Suprapubic skin (tissue), 3 donors: ENCODE data around the gene PTF1A.

Source experiments
- POLR2A ChIP-seq, 2 donors: fragments of 450-650 bp; IDR thresholded peaks; one replicate each; pipeline ENCODE4 v1.6.1; 2017; ENCODE audit warnings: antibody characterized with exemption in 2 of 2, mild to moderate bottlenecking in 2 of 2, moderate library complexity in 2 of 2
- TF ChIP-seq, protein P1 (sequence below), 2 donors: fragments of 200-600 bp in 1 of 2; fragments of 450-650 bp in 1 of 2; sonication (generic) in 1 of 2; IDR thresholded peaks; one replicate each; pipeline ENCODE4 v1.5.1; 2016 to 2019; ENCODE audit warnings: antibody characterized with exemption in 2 of 2, mild to moderate bottlenecking in 1 of 2, moderate library complexity in 1 of 2

DNA sequence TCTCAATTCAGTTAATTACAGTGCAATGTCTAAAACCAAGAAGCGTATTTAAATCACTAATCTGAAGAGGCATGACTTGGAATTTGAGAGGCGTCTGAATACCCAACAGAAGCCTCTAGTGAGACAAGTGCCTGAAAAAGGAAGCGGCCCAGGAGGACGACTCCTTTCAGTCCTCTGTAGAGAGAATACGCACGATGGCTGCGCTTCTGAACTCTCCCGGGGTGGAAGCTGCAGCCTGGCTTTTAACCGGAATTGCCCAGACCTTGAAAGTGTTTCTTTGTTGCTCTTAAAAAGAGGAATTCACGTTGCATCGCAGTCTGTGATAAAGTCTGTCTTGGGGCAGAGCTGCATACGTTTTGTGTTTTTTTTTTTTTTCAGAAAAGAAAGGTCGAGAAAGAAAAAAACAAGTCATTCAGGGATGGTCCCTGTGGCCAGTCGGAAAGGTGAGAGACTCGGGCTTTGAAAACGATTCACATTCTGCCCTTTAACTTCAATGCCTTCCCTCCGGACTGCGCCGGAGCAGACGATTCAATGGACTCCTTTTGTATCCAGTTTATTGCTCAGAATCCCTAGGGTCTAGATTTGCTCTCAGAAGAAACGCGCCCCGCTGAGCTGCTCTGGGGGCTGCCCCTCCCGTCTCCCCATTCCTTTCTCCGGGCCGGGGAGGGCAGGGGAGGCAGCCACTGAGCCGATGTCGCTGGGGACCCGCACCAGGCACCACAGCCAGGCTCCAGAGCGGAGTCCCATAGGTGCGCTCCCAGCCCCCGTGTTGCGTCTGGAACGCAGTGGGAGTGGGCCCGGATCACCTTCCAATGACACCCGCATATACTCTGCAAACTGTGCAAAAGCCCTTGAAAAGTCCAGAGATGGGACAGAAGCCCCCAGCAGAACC lies 994 bp upstream of the PTF1A start:
- no peak for TF ChIP-seq POLR2A (IDR thresholded peaks at IDR 0.05)
- TF ChIP-seq, protein P1, sequence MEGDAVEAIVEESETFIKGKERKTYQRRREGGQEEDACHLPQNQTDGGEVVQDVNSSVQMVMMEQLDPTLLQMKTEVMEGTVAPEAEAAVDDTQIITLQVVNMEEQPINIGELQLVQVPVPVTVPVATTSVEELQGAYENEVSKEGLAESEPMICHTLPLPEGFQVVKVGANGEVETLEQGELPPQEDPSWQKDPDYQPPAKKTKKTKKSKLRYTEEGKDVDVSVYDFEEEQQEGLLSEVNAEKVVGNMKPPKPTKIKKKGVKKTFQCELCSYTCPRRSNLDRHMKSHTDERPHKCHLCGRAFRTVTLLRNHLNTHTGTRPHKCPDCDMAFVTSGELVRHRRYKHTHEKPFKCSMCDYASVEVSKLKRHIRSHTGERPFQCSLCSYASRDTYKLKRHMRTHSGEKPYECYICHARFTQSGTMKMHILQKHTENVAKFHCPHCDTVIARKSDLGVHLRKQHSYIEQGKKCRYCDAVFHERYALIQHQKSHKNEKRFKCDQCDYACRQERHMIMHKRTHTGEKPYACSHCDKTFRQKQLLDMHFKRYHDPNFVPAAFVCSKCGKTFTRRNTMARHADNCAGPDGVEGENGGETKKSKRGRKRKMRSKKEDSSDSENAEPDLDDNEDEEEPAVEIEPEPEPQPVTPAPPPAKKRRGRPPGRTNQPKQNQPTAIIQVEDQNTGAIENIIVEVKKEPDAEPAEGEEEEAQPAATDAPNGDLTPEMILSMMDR (IDR thresholded peaks at IDR 0.05): no peak
